C4-2B (cell line): Measurements from ENCODE around the gene NAT16.
A peak's percentile ranks its signal among the peaks of the same experiment; 100 is the strongest.

Source experiments
- CTCF ChIP-seq: fragments of 450-650 bp; conservative IDR thresholded peaks from 2 replicates; pipeline ENCODE4 v1.5.1; 2017; ENCODE audit warnings: mild to moderate bottlenecking
- ZFX ChIP-seq: fragments of 450-650 bp; IDR thresholded peaks from 2 replicates; pipeline ENCODE4 v1.6.1; 2017

- TF ChIP-seq CTCF (no peak), ZFX (peak; percentile 57; the same call in 1 of the 2 replicates)
Observed at GRCh38 chr7:101162551-101163278, 17.4 kb downstream of the NAT16 start.
